G401 (cell line): ENCODE results near the gene KLHL7. TPM values are rescaled to one million over a fixed set of nuclear protein-coding genes. Genes with fewer than 3 reads are reported as not detected.
"Not testable (repeated sequence)": the region's sequence is repeated elsewhere in the genome, so short reads cannot be mapped to it uniquely, and the experiment has no call there.

Experiments
- DNase-seq: peaks from one replicate; pipeline ENCODE4 v3.0.0-alpha.2; 2015; ENCODE audit warnings: low spot score
- in situ Hi-C: cut with HindIII; loops from 2 replicates; pipeline ENCODE4 v1.10.0; 2016; ENCODE audit warnings: low sequenced_read_pairs, mixed read lengths
- total RNA-seq: library from RNA; depleted of rRNA; stranded (reverse); fragments of >200 nt; shearing (Covaris generic); gene quantifications from 2 replicates; pipeline ENCODE4 v1.2.3, GENCODE V29; 2014

Gene KLHL7
- total RNA-seq, 1 experiment from 2014 or later = 33.1 TPM

- DNase-seq = peak; percentile 30
- in situ Hi-C loops = no loop called here
These were observed 1.5 kb downstream of the KLHL7 start for GRCh38 chr7:23106823-23107663.

- in situ Hi-C loops = no loop called here
- DNase-seq = no peak
These were observed 2.2 kb downstream of the KLHL7 start for GRCh38 chr7:23107781-23108180.

DNA sequence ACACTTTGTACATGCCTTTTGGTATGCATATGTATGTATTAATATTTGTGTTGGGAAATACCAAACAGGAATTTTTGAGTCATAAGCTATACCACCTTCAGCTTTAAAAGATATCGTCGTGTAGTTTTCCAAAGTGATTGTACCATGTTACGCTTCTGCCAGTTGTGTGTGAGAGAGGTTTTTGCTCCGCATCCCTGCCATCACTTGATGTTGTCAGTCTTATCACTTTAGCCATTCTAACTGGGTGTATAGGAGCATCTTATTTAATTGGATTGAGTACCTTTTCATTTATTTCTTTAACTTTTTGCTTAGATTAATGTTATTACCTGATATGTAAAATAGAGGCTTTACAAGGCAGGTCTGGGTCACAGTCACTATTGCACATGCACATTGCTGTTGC lies 3.4 kb downstream of the KLHL7 start:
- in situ Hi-C loops = no loop called here
- no peak for DNase-seq

DNA sequence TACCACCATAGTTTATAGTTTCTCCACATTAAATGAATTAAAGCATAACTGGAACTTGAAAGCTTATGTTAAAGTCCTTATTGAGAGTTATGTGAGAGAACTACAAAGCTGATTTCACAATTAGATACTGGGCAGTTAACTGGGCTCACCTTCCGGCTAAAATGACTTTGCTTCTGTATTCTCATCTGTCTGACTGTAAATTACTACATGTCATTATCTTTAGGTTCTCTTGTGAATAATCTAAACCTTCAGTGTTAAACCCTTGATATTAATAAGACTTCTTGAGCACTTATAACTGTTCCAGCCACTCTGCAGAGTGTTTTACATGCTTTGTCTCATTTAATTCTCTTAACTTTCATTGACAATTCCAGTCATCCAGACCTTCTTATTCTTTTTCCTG lies 3.9 kb downstream of the KLHL7 start:
- in situ Hi-C loops = no loop called here
- no peak for DNase-seq

DNA sequence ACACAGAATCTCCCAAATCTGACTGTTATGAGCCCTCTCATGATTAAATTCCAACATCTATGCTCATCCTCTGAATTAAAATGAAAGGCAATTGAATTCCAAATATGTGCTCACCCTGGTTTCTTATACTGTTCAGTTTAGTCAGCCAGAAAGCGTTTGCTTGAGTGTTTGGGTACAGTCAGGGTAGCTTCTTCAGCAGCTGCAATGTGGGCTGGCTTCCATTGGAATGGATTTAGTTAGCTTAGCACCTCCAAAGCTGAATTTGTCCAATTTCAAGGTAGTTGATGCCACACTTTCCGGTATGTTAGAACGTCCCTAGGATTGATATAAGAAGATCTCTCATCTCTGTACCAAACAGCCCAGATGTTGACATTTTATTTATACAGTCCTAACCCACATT lies 9.3 kb downstream of the KLHL7 start:
- in situ Hi-C loops = no loop called here
- no peak for DNase-seq

DNA sequence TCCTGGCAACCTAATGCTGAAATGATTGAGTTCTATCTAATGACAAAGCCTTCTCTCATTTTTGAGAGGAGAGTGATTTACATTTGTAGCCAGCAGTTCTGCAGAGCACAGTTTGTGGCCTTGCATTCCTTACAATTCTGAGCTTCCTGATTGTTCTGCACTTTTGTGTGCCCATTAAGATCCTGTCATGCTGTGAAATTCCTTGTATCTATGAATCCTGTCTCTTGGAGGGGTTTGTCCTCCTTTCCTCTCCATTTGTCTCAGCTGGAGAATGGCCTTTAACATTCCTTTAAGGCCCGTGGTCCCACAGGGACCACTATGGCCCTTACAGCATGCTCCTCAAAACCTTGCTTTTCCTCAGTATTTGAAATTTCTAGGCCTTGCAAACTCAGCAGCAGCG lies 10.4 kb downstream of the KLHL7 start:
- in situ Hi-C loops = no loop called here
- DNase-seq = no peak

DNA sequence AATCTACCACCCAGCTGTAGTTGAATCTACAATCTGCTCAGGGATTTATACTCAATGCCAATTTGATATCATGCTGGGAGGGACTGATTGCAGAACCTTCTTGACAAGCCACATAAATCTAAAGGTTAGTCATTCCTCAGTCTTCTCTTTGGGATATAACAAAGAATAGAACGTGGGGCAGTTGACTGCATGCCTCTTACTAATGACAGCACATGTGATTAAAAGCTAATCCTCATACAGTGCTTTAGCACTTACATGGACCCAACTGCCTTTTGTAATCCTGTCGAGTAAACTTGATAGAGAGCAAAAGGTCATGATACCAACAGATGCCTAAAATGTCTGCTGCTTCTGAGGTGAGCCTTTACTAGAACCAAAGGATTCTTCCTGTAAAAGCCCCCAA lies 12.3 kb downstream of the KLHL7 start:
- in situ Hi-C loops = no loop called here
- DNase-seq = no peak

DNA sequence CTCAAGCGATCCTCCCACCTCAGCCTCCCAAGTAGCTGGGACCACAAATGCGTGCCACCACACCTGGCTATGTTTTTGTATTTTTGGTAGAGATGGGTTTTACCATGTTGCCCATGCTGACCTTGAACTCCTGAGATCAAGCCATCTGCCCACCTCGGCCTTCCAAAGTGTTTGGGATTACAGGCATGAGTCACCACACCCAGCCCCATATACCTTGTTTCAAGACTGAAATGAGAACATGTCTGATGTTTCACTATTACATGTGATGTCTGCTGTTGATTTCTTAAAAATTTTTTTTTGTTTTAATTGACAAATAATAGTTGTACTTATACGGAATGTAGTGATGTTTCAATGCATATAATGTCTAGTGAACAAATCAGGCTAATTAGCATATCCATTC lies 14.5 kb downstream of the KLHL7 start:
- DNase-seq = no peak
- in situ Hi-C loops = no loop called here

DNA sequence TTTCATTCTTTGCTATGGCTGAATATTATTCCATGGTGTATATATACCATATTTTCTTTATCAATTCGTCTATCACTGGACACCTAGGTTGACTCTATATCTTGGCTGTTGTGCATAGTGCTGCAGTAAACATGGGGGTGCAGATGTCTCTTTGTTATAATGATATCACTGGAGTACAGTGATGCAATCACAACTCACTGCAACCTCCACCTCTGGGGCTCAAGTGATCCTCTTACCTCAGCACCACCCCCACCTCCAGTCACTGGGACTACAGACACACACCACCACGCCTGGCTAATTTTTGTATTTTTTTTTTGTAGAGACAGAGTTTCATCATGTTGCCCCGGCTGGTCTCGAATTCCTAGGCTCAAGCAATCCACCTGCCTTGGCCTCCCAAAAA lies 15.6 kb downstream of the KLHL7 start:
- in situ Hi-C loops = no loop called here
- DNase-seq = no peak

DNA sequence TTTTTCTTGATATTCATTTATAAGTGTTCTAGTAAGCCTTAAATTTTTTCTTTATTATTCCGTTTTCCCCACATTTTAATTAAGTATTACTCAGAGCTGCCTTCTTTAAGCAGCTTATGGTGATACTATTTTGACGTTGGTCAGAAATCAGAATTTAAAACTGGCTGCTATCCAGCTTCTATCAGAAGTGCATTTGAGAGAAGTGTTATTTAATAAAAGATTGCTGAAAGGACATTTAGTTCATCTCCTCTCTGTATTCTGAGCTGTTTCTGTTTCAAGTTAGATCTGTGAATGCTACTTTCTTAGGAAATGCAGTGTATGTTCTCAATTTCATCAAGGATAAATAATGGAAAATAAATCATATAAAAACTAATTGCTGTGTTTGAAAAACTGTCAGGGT lies 17.4 kb downstream of the KLHL7 start:
- in situ Hi-C loops = no loop called here
- DNase-seq = no peak

GRCh38 chr7:23123465-23123864 lies 17.9 kb downstream of the KLHL7 start:
- in situ Hi-C loops = no loop called here
- no peak for DNase-seq

GRCh38 chr7:23129036-23129435 lies 23.5 kb downstream of the KLHL7 start:
- no peak for DNase-seq
- in situ Hi-C loops = no loop called here

- DNase-seq, in situ Hi-C loops: not testable (repeated sequence)
These were observed 26.2 kb downstream of the KLHL7 start for GRCh38 chr7:23131799-23132198.

DNA sequence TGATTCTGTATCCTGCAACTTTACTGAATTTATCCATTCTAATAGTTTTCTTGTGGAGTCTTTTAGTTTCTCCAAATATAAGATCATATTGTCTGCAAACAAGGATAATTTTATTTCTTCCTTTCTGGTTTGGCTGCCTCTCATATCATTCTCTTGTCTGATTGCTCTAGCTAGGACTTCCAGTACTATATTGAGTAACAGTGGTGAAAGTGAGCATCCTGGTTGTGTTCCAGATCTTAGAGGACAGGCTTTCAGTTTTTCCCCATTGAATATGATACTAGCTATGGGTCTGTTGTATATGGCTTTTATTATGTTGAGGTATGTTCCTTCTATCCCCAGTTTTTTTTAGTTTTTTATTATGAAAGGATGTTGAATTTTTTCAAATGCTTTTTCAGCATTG lies 28.2 kb downstream of the KLHL7 start:
- in situ Hi-C loops = no loop called here
- DNase-seq = no peak

DNA sequence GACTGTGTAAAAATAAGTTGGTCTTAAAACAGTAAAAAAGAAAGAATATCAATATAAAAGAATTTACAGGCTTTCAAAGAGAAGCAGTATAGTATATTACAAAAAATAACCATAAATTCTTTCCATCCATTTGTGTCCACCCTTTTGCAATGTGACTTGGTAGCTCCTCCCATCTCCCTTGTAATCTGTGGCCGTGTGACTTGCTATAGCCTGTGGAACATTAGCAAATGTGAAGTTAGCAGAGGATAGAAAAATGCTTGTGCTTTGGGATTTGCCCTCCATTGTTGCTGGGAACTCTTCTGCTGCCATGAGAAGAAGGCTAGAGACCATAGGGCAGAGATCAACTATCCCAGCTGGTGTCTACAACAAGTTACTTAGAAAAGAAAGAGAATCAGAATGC lies 30.2 kb downstream of the KLHL7 start:
- no peak for DNase-seq
- in situ Hi-C loops = no loop called here

DNA sequence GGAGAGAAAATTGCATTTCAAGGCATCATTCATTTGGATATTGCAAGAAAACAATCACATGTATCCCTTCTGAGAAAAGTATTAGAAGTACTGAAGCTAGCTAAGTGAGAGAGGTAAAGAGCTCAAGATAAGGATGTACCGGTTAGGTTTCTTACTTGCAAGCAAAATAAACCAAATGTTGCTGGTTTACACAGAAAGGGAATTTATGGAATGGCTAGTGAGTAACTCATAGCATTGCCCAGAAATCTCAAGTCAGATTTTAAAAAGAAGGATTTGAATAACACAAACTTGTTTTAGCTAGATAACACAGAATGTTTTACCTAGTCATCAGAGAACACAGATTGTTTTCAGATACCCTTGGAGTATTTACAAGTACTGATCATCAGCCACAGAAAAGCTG lies 30.6 kb downstream of the KLHL7 start:
- in situ Hi-C loops = no loop called here
- no peak for DNase-seq

- in situ Hi-C loops = no loop called here
- DNase-seq = no peak
These were observed 52.1 kb downstream of the KLHL7 start for GRCh38 chr7:23157679-23158078.

DNA sequence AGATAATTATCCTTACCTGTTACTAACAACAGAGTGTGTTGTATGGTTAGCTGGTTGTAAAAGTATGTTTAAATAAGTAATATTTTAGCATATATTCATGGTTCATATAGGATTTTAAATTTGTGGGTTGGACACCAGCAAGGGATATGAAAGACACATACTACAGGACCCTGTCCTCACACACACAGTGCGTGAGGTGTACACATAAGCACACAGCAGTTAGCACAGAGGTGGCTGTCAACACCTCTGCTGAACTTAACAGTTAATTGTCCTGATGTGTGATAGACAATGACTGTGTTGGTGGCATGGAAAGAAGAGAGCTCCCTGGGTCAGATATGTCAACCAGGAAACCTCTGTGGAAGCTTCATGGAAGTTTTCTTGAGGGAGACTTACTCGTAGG lies 53.0 kb downstream of the KLHL7 start:
- in situ Hi-C loops = no loop called here
- no peak for DNase-seq

DNA sequence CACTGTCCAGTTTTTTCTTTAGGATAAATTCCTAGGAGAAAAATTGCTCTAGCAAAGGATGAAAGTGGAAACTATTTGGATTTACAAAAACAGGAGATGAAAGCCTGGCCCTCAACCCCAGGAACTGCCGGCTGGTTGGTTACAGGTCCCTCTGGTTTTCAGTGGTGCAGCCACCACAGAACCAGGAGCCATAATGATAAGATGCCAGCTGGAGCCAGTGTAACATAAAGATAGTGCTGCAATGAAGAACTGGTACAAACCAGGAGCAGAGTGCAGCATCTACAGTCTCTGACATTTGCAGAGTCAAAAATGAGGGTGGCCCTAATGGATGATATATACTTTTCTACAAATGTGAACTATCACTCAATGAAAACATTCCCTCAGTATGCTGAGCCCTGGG lies 55.9 kb downstream of the KLHL7 start:
- in situ Hi-C loops = no loop called here
- DNase-seq = no peak

- in situ Hi-C loops = no loop called here
- no peak for DNase-seq
These were observed 59.3 kb downstream of the KLHL7 start for GRCh38 chr7:23164846-23165245.

DNA sequence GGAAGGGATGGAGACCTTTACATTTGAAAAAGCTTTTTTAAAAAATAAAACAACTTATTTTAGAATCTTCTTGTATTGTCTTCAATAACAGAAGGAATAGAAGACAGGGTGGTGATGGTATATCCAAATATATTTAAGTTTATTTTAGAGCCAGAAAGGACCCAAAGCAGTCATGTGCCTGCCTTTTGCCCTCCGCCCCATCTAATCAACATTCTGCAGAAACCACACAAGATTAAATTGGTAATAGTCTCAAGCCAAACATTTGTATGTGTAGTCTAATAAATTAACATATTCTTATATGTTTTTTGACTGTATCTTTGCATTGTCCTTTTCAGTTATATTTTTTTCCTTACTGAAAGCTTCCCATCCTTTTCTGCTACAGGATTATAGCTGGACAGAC lies 59.7 kb downstream of the KLHL7 start:
- in situ Hi-C loops = no loop called here

More for the DNA sequence above, 59.7 kb downstream of the KLHL7 start:
- no peak for DNase-seq
